Measurements from ENCODE around the gene SMIM9.
"Not testable (repeated sequence)": the region's sequence is repeated elsewhere in the genome, so short reads cannot be mapped to it uniquely, and the experiment has no call there.

SMIM9 gene

DNA sequence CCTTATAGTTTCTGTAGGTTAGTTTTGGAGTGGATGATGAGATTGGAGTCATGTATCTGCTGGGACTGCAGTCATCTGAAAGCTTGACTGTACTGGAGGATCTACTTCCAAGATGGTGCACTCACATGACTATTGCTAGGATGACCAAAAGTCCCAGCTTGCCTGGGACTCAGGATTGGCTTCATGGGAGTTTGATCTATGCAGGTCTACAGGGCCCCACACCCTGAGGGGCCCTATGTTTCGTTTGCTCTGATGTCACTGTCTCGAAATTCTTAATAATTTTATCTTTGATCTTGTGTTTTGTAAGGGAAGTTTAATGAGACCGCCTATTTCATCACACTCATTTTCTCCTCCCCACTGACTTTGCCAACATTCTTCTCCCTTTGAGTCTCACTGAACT is at the start of gene SMIM9:
TSS of gene SMIM9 (minus strand) at position 101 of the 400 bp plus-strand sequence. CDS start 3,806 bp downstream, outside the sequence.
- Histone ChIP-seq H3K4me3 (ENCODE audit: low read depth, low read length) (no peak within 1 kb of the TSS), H3K4me1 (ENCODE audit: control insufficient read depth, insufficient read depth, low read length) (no peaks in the 10 kb centered on the region), H3K9me3 (ENCODE audit: control insufficient read depth, insufficient read depth, low read length) (no peaks in the 10 kb centered on the region), H3K9ac (ENCODE audit: low read depth, low read length) (no peak within 1 kb of the TSS), H3K27me3 (ENCODE audit: control insufficient read depth, insufficient read depth, low read length) (no peaks in the 10 kb centered on the region), H3K36me3 (ENCODE audit: control insufficient read depth, insufficient read depth, low read length) (no peaks in the 10 kb centered on the region)

DNA sequence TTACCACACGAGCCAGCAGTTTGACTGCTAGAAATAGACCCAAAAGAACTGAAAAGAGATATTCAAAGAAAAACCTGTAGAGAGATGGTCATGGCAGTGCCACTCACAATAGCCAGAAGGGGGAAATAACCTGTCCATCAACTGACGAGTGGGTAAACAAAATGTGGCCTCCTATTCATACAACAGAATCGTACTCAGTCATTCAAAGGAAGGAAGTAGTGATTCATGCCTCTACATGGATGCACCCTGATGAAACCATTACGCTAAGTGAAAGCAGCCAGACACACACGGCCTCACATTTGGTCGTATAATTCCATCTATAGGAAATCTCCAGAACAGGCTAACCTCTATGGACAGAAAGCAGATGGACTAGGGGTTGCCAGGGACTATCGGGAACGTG is 49.6 kb upstream of the SMIM9 start:
- H3K36me3 ChIP-seq (ENCODE audit: control insufficient read depth, insufficient read depth, low read length); H3K9ac ChIP-seq (ENCODE audit: low read depth, low read length); H3K27me3 ChIP-seq (ENCODE audit: control insufficient read depth, insufficient read depth, low read length); H3K4me1 ChIP-seq (ENCODE audit: control insufficient read depth, insufficient read depth, low read length); H3K9me3 ChIP-seq (ENCODE audit: control insufficient read depth, insufficient read depth, low read length); H3K4me3 ChIP-seq (ENCODE audit: low read depth, low read length): not testable (repeated sequence)

DNA sequence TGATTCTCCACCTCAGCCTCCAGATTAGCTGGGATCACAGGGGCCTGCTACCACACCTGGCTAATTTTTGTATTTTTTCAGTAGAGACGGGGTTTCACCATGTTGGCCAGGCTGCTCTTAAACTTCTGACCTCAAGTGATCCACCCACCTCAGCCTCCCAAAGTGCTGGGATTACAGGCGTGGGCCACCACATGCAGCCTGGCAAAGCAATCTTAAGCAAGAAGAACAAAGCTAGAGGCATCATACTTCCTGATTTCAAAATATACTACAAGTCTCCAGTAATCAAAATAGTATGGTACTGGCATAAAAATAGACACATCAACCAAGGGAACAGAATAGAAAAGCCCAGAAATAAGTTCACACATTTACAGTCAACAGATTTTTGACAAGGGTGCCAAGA is 38.9 kb upstream of the SMIM9 start:
- Histone ChIP-seq H3K9ac (ENCODE audit: low read depth, low read length) (no peak overlapping the region), H3K4me3 (ENCODE audit: low read depth, low read length) (no peak overlapping the region), H3K36me3 (ENCODE audit: control insufficient read depth, insufficient read depth, low read length) (no peaks in the 10 kb centered on the region), H3K27me3 (ENCODE audit: control insufficient read depth, insufficient read depth, low read length) (no peaks in the 10 kb centered on the region), H3K9me3 (ENCODE audit: control insufficient read depth, insufficient read depth, low read length) (no peaks in the 10 kb centered on the region), H3K4me1 (ENCODE audit: control insufficient read depth, insufficient read depth, low read length) (no peaks in the 10 kb centered on the region)

DNA sequence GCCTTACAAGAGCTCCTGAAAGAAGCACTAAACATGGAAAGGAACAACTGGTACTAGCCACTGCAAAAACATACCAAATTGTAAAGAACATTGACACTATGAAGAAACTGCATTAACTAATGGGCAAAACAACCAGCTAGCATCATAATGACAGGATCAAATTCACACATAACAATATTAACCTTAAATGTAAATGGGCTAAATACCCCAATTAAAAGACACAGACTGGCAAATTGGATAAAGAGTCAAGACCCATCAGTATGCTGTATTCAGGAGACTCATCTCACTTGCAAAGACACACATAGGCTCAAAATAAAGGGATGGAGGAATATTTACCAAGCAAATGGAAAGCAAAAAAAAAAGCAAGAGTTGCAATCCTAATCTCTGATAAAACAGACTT is 34.1 kb upstream of the SMIM9 start:
- H3K36me3 ChIP-seq (ENCODE audit: control insufficient read depth, insufficient read depth, low read length): not testable (repeated sequence)

DNA sequence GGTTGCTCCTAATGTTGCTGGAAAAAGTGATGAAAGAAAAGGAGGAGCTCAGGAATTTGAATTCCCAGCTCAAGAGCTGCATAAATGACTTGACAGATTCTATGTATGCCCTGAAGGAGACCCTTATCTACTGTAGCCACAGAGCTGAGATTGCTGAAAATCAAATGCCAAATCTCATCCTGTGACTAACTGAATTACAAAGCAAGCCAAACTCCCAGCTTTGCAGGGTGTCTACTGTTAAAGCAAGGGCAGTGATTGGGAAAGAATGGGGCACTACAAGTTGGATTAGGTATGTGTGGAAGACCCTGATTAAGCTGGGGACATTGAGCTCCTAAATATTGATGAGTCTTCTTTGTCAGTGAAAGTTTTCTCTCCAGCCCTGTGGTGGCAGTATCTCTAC is 20.8 kb upstream of the SMIM9 start:
- Histone ChIP-seq H3K36me3 (ENCODE audit: control insufficient read depth, insufficient read depth, low read length) (no peaks in the 10 kb centered on the region), H3K4me3 (ENCODE audit: low read depth, low read length) (no peak overlapping the region), H3K27me3 (ENCODE audit: control insufficient read depth, insufficient read depth, low read length) (no peaks in the 10 kb centered on the region), H3K4me1 (ENCODE audit: control insufficient read depth, insufficient read depth, low read length) (no peaks in the 10 kb centered on the region), H3K9me3 (ENCODE audit: control insufficient read depth, insufficient read depth, low read length) (no peaks in the 10 kb centered on the region), H3K9ac (ENCODE audit: low read depth, low read length) (no peak overlapping the region)

More for the DNA sequence above, 34.1 kb upstream of the SMIM9 start:
- H3K27me3 ChIP-seq (ENCODE audit: control insufficient read depth, insufficient read depth, low read length); H3K4me1 ChIP-seq (ENCODE audit: control insufficient read depth, insufficient read depth, low read length); H3K9ac ChIP-seq (ENCODE audit: low read depth, low read length); H3K9me3 ChIP-seq (ENCODE audit: control insufficient read depth, insufficient read depth, low read length); H3K4me3 ChIP-seq (ENCODE audit: low read depth, low read length): not testable (repeated sequence)

DNA sequence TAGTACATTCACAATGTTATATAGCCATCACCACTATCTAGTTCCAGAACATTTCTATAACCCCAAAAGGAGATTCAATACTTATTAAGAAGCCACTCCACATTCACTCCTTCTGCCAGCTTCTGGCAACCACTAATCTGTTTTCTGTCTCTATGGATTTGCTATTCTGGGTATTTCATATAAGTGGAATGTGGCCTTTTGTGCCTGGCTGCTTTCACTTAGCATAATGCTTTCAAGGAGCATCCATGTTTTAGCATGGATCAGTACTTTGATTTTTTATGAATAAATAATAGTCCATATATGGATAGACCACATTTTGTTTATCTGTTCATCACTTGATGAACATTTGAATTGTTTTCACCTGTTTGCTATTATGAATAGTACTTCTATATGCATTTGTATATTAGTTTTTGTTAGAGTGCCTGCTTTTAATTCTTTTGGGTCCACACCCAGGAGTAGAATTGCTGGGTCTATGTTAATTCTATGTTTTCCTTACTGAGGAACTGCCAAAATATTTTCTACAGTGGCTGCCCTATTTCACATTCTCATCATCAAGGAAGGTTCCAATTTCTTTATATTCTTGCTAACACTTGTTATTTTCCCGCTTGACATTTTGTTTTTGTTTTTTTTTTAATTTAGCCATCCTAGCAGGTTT is 16.6 kb upstream of the SMIM9 start:
- H3K4me1 ChIP-seq (ENCODE audit: control insufficient read depth, insufficient read depth, low read length): no peaks in the 10 kb centered on the region
- no peak overlapping the region for H3K9ac ChIP-seq (ENCODE audit: low read depth, low read length)
- H3K27me3 ChIP-seq (ENCODE audit: control insufficient read depth, insufficient read depth, low read length): no peaks in the 10 kb centered on the region
- no peaks in the 10 kb centered on the region for H3K9me3 ChIP-seq (ENCODE audit: control insufficient read depth, insufficient read depth, low read length)
- H3K36me3 ChIP-seq (ENCODE audit: control insufficient read depth, insufficient read depth, low read length): no peaks in the 10 kb centered on the region
- H3K4me3 ChIP-seq (ENCODE audit: low read depth, low read length): no peak overlapping the region

DNA sequence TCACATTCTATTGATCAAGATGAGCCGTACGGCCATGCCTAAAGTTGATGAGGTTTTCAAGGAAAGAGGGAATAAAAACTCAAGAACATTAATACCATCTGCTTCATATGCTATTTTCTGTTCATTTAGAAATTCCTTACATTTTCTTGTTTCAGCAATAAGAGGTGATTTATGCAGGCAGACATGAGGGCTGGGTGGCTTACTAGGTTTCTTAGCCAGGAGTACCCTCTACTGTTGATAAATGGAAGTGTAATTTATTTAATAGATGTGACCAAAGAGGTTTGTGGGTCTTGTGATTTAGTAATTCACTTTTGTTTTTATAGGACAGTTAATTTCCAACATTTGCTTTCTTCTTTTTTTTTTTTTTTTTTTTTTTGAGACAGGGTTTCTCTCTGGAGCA is 6.4 kb upstream of the SMIM9 start:
- no peaks in the 10 kb centered on the region for H3K27me3 ChIP-seq (ENCODE audit: control insufficient read depth, insufficient read depth, low read length)
- H3K4me1 ChIP-seq (ENCODE audit: control insufficient read depth, insufficient read depth, low read length): no peaks in the 10 kb centered on the region
- H3K9ac ChIP-seq (ENCODE audit: low read depth, low read length): no peak overlapping the region
- H3K4me3 ChIP-seq (ENCODE audit: low read depth, low read length): no peak overlapping the region
- peaks cover 4% of the 10 kb centered on the region for H3K9me3 ChIP-seq (ENCODE audit: control insufficient read depth, insufficient read depth, low read length)
- H3K36me3 ChIP-seq (ENCODE audit: control insufficient read depth, insufficient read depth, low read length): no peaks in the 10 kb centered on the region

DNA sequence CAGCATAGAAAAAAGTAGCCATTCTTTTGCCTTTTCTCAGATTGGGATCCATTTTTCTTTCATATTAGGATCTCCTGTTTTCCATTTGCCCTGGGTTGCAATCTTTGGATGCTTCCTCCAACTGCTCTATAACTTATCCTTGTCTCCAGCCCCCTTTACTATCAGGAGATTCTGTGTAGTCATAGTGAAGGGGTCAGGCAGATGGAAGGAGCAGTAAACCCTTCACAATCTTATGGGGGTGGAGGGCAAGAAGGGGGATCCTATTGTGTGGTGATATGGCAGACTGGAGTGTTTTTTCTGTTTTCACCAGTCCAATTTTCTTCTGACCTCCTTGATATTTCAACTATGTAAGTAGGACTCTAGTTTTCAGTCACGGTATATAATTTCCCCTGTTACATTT is 1.7 kb upstream of the SMIM9 start:
- Histone ChIP-seq H3K27me3 (ENCODE audit: control insufficient read depth, insufficient read depth, low read length) (no peaks in the 10 kb centered on the region), H3K9ac (ENCODE audit: low read depth, low read length) (no peak overlapping the region), H3K4me1 (ENCODE audit: control insufficient read depth, insufficient read depth, low read length) (no peaks in the 10 kb centered on the region), H3K9me3 (ENCODE audit: control insufficient read depth, insufficient read depth, low read length) (peaks cover 4% of the 10 kb centered on the region), H3K4me3 (ENCODE audit: low read depth, low read length) (no peak overlapping the region), H3K36me3 (ENCODE audit: control insufficient read depth, insufficient read depth, low read length) (no peaks in the 10 kb centered on the region)

DNA sequence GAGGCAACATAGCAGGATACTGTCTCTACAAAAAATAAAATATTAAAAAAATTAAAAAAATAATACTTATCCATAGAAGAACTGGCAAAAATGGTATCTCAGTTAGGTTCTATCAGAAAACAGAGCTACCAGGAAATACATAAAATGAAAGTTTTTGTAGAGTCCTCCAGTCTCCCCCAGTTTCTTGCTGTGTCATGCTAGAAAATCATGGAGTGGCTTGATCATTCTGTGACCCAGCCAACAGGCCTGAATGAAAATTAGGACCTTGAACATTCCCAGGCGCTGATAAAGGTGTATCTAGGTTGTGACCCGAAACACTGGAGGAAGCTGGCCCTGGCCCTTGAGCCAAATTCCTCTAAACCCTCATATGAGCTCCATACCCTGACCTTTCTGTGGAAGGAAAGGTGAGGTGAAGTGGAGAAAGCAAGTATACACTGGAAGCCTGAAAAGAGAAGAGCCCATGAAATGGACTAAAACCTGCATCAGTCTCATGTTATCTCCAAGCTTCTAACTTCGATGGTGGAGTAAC is 652 bp downstream of the SMIM9 start:
- Histone ChIP-seq H3K9ac (ENCODE audit: low read depth, low read length) (no peak overlapping the region), H3K4me3 (ENCODE audit: low read depth, low read length) (no peak overlapping the region), H3K27me3 (ENCODE audit: control insufficient read depth, insufficient read depth, low read length) (no peaks in the 10 kb centered on the region), H3K9me3 (ENCODE audit: control insufficient read depth, insufficient read depth, low read length) (no peaks in the 10 kb centered on the region), H3K4me1 (ENCODE audit: control insufficient read depth, insufficient read depth, low read length) (no peaks in the 10 kb centered on the region), H3K36me3 (ENCODE audit: control insufficient read depth, insufficient read depth, low read length) (no peaks in the 10 kb centered on the region)

DNA sequence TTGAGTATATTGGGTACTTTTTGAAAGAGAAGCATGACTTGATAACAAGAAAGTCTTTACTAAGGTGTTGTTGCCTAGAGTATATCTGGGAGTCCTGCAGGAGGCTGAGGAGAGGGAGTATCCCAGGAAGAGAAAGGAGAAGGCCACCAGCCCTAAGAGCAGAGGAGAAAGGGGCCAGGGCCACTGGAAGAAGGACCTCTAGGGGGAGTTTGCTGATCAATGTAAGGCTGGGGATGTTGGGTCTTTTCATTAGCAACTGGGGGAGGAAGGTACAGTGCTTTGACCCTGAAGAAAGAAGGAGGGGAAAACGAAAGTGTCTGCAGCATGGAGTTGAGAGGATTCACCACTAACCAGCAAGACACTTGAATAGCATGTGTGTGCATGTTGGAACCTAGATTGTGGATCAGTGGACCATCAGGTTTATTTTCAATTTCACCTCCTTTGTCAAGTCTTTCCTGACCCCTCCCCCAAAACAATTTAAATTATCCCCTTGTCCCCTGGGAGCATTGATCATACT is 4.5 kb downstream of the SMIM9 start:
- H3K4me1 ChIP-seq (ENCODE audit: control insufficient read depth, insufficient read depth, low read length): no peaks in the 10 kb centered on the region
- H3K9me3 ChIP-seq (ENCODE audit: control insufficient read depth, insufficient read depth, low read length): no peaks in the 10 kb centered on the region
- no peaks in the 10 kb centered on the region for H3K27me3 ChIP-seq (ENCODE audit: control insufficient read depth, insufficient read depth, low read length)
- H3K9ac ChIP-seq (ENCODE audit: low read depth, low read length): no peak overlapping the region
- no peak overlapping the region for H3K4me3 ChIP-seq (ENCODE audit: low read depth, low read length)
- H3K36me3 ChIP-seq (ENCODE audit: control insufficient read depth, insufficient read depth, low read length): no peaks in the 10 kb centered on the region

DNA sequence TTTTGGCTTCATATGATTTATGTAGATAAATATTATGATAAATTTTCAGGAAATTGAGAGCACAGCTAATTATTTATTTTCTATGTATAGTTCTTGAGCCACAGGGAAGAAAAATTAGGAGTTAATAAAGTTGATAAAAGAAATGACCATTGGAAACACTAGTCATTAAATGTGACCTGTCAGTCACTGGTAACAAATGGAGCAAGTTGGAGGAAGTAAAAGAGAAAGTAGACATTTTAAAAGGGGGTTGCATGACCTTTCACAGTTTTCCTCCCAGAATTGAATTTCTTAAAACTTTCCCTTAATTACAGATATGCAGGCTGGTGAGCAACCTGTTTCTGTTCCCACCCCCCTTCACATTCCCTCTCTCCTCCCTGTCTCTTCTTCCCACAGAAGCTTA is 5.3 kb downstream of the SMIM9 start:
- no peaks in the 10 kb centered on the region for H3K9me3 ChIP-seq (ENCODE audit: control insufficient read depth, insufficient read depth, low read length)
- H3K9ac ChIP-seq (ENCODE audit: low read depth, low read length): no peak overlapping the region
- H3K27me3 ChIP-seq (ENCODE audit: control insufficient read depth, insufficient read depth, low read length): no peaks in the 10 kb centered on the region
- H3K4me1 ChIP-seq (ENCODE audit: control insufficient read depth, insufficient read depth, low read length): no peaks in the 10 kb centered on the region
- H3K36me3 ChIP-seq (ENCODE audit: control insufficient read depth, insufficient read depth, low read length): no peaks in the 10 kb centered on the region
- H3K4me3 ChIP-seq (ENCODE audit: low read depth, low read length): no peak overlapping the region

DNA sequence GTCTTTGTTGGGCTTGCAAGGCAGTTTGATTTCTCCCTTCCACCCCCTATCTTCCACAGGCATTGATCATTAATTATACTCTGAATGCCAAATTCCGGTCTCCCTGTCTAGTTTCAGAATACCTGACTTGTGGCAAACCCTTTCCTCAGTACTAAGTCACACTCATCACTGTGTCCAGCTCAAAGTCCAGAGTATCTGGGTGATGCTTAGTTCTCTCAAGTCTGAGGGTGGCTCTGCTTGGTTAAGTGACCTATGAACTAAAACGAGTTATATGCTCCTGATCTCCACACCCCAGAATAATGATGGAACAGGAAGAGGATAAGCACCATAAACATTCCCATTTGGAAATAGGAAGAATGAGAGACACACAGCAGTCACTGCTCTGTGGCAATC is 6.5 kb downstream of the SMIM9 start:
- H3K36me3 ChIP-seq (ENCODE audit: control insufficient read depth, insufficient read depth, low read length): no peaks in the 10 kb centered on the region
- no peaks in the 10 kb centered on the region for H3K4me1 ChIP-seq (ENCODE audit: control insufficient read depth, insufficient read depth, low read length)
- H3K9ac ChIP-seq (ENCODE audit: low read depth, low read length): no peak overlapping the region
- no peaks in the 10 kb centered on the region for H3K27me3 ChIP-seq (ENCODE audit: control insufficient read depth, insufficient read depth, low read length)
- no peaks in the 10 kb centered on the region for H3K9me3 ChIP-seq (ENCODE audit: control insufficient read depth, insufficient read depth, low read length)
- H3K4me3 ChIP-seq (ENCODE audit: low read depth, low read length): no peak overlapping the region

All from iPS-15b (cell line).